SK-N-SH (cell line): ENCODE measurements around the gene KCTD15. TPM values are rescaled to one million over a fixed set of nuclear protein-coding genes. Genes with fewer than 3 reads are reported as not detected.
A peak's percentile ranks its signal among the peaks of the same experiment; 100 is the strongest.

Experiments used
- CTCF ChIA-PET: fragments of 300-600, 350-600 bp; formaldehyde crosslinking; extraction: SDS; loops from one replicate; lab custom pipeline; 2021; lab: Yijun Ruan, JAX
- POLR2A ChIA-PET: fragments of 350-600 bp; sonication (Branson Sonifier 250); formaldehyde crosslinking; extraction: SDS; loops from one replicate; lab custom pipeline; 2020; ENCODE audit warnings: antibody characterized with exemption, inconsistent platforms; lab: Yijun Ruan, JAX
- DNase-seq: peaks from one replicate; pipeline ENCODE4 v3.0.0; 2012
- H2AFZ ChIP-seq: fragments of 200-600 bp; sonication (generic); 2 replicates; pipeline ENCODE4 v1.8.1; 2016; ENCODE audit warnings: antibody characterized with exemption, mild to moderate bottlenecking, low read depth
- H3F3A ChIP-seq: fragments of 200-600 bp; sonication (generic); replicated peaks from 2 replicates; pipeline ENCODE3; 2016; ENCODE audit warnings: antibody characterized with exemption, mild to moderate bottlenecking; ENCODE audit not compliant: insufficient read depth
- H3K27ac ChIP-seq, 2 experiments: fragments of 200-500 bp in 1 of 2; fragments of 200-600 bp in 1 of 2; sonication (Bioruptor generic) in 1 of 2; sonication (generic), shearing (Covaris generic) in 1 of 2; 2 replicates each; pipeline versions ENCODE4 v1.5.1 to v1.6.1; 2014 to 2016; ENCODE audit warnings: low read depth in 2 of 2, inconsistent platforms in 1 of 2, low read length in 1 of 2, mild to moderate bottlenecking in 1 of 2, mixed read lengths in 1 of 2
- H3K27me3 ChIP-seq: fragments of 200-600 bp; sonication (generic), shearing (Covaris generic); 2 replicates; pipeline ENCODE4 v1.6.1; 2016; ENCODE audit warnings: mixed run types; ENCODE audit not compliant: insufficient read depth
- H3K36me3 ChIP-seq, 2 experiments: fragments of 200-500 bp in 1 of 2; fragments of 200-600 bp in 1 of 2; sonication (Bioruptor generic) in 1 of 2; sonication (generic) in 1 of 2; replicated peaks in 1 of 2; 2 replicates each; pipeline versions ENCODE3 to v1.5.1; 2014 to 2016; ENCODE audit warnings: low read length in 1 of 2, mild to moderate bottlenecking in 1 of 2; ENCODE audit not compliant: insufficient read depth in 2 of 2, control insufficient read depth in 1 of 2
- H3K4me1 ChIP-seq, 2 experiments: fragments of 200-500 bp in 1 of 2; fragments of 200-600 bp in 1 of 2; sonication (Bioruptor generic) in 1 of 2; sonication (generic), shearing (Covaris generic) in 1 of 2; 2 replicates each; pipeline versions ENCODE4 v1.5.1 to v1.6.1; 2014 to 2016; ENCODE audit warnings: low read depth in 1 of 2, low read length in 1 of 2, mixed run types in 1 of 2; ENCODE audit not compliant: insufficient read depth in 2 of 2, control insufficient read depth in 1 of 2
- H3K4me2 ChIP-seq: fragments of 200-600 bp; sonication (generic), shearing (Covaris generic); 2 replicates; pipeline ENCODE4 v1.6.1; 2017; ENCODE audit warnings: mixed run types
- H3K4me3 ChIP-seq, 2 experiments: fragments of 200-500 bp in 1 of 2; fragments of 200-600 bp in 1 of 2; sonication (Bioruptor generic) in 1 of 2; sonication (generic), shearing (Covaris generic) in 1 of 2; 2 replicates each; pipeline versions ENCODE4 v1.5.1 to v1.8.1; 2014 to 2016; ENCODE audit warnings: low read depth in 2 of 2, inconsistent platforms in 1 of 2, low read length in 1 of 2, mild to moderate bottlenecking in 1 of 2, mixed read lengths in 1 of 2, moderate library complexity in 1 of 2
- H3K79me2 ChIP-seq: fragments of 200-600 bp; sonication (generic); 2 replicates; pipeline ENCODE4 v1.8.1; 2017; ENCODE audit warnings: mild to moderate bottlenecking; ENCODE audit not compliant: insufficient read depth
- H3K9ac ChIP-seq: fragments of 200-600 bp; sonication (generic); 2 replicates; pipeline ENCODE4 v1.6.1; 2017; ENCODE audit warnings: mixed run types
- H3K9me2 ChIP-seq: fragments of 200-600 bp; sonication (generic); 2 replicates; pipeline ENCODE4 v1.6.1; 2017; ENCODE audit warnings: mixed run types
- H3K9me3 ChIP-seq: fragments of 200-600 bp; sonication (generic); 2 replicates; pipeline ENCODE4 v1.6.1; 2017; ENCODE audit warnings: mixed run types, mild to moderate bottlenecking, moderate library complexity
- H4K20me1 ChIP-seq: fragments of 200-600 bp; sonication (generic); 2 replicates; pipeline ENCODE4 v1.6.1; 2017; ENCODE audit warnings: mild to moderate bottlenecking, mixed run types; ENCODE audit not compliant: insufficient read depth
- CHD2 ChIP-seq: fragments of 150-350 bp; IDR thresholded peaks from 2 replicates; pipeline ENCODE4 v1.6.1; 2018; ENCODE audit warnings: low read length; ENCODE audit not compliant: partially characterized antibody
- ELF1 ChIP-seq: IDR thresholded peaks from 2 replicates; pipeline ENCODE4 v1.4.0; 2012
- EP300 ChIP-seq, 2 experiments: IDR thresholded peaks; 2 replicates each; pipeline versions ENCODE4 v1.4.0 to v1.6.1; 2012; ENCODE audit warnings: borderline replicate concordance in 1 of 2, low read depth in 1 of 2, low read length in 1 of 2
- FOSL2 ChIP-seq: IDR thresholded peaks from 2 replicates; pipeline ENCODE4 v1.4.0; 2012; ENCODE audit warnings: low read depth, mild to moderate bottlenecking, moderate library complexity, borderline replicate concordance
- FOXM1 ChIP-seq: IDR thresholded peaks from 2 replicates; pipeline ENCODE4 v1.4.0; 2012; ENCODE audit warnings: low read depth, mild to moderate bottlenecking
- GABPA ChIP-seq: IDR thresholded peaks from 2 replicates; pipeline ENCODE4 v1.4.0; 2012; ENCODE audit warnings: low read depth, mild to moderate bottlenecking
- MAX ChIP-seq: IDR thresholded peaks from 2 replicates; pipeline ENCODE4 v1.4.0; 2012; ENCODE audit warnings: low read depth
- NFIC ChIP-seq: IDR thresholded peaks from 2 replicates; pipeline ENCODE4 v1.4.0; 2012; ENCODE audit warnings: borderline replicate concordance
- POLR2AphosphoS5 ChIP-seq: IDR thresholded peaks from 2 replicates; pipeline ENCODE4 v1.6.1; 2012; ENCODE audit warnings: low read depth, low read length
- RAD21 ChIP-seq: IDR thresholded peaks from 2 replicates; pipeline ENCODE4 v1.6.1; 2012; ENCODE audit warnings: mild to moderate bottlenecking, low read length
- RCOR1 ChIP-seq: fragments of 150-350 bp; IDR thresholded peaks from 2 replicates; pipeline ENCODE4 v1.6.1; 2017; ENCODE audit warnings: antibody characterized with exemption, low read length
- RFX5 ChIP-seq: IDR thresholded peaks from 2 replicates; pipeline ENCODE4 v1.6.1; 2012; ENCODE audit warnings: mild to moderate bottlenecking, improper control_type of control experiment, low read length
- SIN3A ChIP-seq: IDR thresholded peaks from 2 replicates; pipeline ENCODE4 v1.6.1; 2012; ENCODE audit warnings: low read depth, mild to moderate bottlenecking, low read length, moderate library complexity, borderline replicate concordance
- SMC3 ChIP-seq: IDR thresholded peaks from 2 replicates; pipeline ENCODE4 v1.6.1; 2012; ENCODE audit warnings: low read depth, low read length, improper control_type of control experiment
- USF2 ChIP-seq: fragments of 150-350 bp; IDR thresholded peaks from 2 replicates; pipeline ENCODE4 v1.6.1; 2017; ENCODE audit warnings: antibody characterized with exemption, low read length, low read depth, borderline replicate concordance
- WGBS: methylation state at CpG from one replicate; pipeline ENCODE4 v1.1.6; 2017; ENCODE audit warnings: low lambda C conversion rate; 5-methylcytosine and 5-hydroxymethylcytosine counted together
- polyA plus RNA-seq, 3 experiments: library from polyadenylated mRNA; depleted of rRNA; stranded (reverse); fragments of >200 nt; gene quantifications; 2 replicates each; pipeline ENCODE4 v1.2.3, GENCODE V29; 2012
- TF ChIP-seq, protein P1 (sequence below): IDR thresholded peaks from 2 replicates; pipeline ENCODE4; 2012
- TF ChIP-seq, protein P2 (sequence below): fragments of 200-600 bp; sonication (generic); IDR thresholded peaks from 2 replicates; pipeline ENCODE4 v1.6.1; 2017; ENCODE audit warnings: antibody characterized with exemption, mild to moderate bottlenecking, moderate library complexity

Gene KCTD15
- polyA plus RNA-seq, 1 of the 3 experiments (the other 2 are of a cell fraction) = 15.5 TPM

DNA sequence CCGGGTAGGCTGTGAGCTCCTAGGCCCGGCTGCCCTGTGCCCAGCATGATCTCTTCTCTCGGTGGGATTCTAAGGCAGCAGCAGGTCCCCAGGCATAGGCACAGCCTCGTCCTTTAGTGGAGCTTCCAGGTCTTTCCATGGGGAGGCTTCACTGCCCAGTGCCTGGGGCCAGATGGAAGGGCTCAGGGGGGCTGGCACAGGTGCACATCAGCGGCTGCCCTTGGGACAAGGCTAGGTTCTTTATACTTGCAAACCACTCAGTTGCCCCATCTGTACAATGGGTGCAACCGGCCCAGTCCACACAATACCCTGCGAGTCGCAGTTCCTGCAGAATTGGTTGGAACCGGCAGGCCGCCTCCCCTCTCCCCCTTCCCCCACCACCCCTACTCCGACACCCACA is 14.2 kb downstream of the KCTD15 start:
- Histone ChIP-seq H4K20me1 (no peaks in the 10 kb centered on the region), H3K36me3 (no peaks in the 10 kb centered on the region), H3K9me3 (no peaks in the 10 kb centered on the region), H3K79me2 (no peaks in the 10 kb centered on the region), H3F3A (peaks cover 5% of the 10 kb centered on the region), H3K9ac (no peak overlapping the region), H3K4me3 (no peak overlapping the region), H2AFZ (no peak overlapping the region), H3K27me3 (no peaks in the 10 kb centered on the region), H3K4me2 (no peak overlapping the region), H3K4me1 (peaks cover 0 to 42% of the 10 kb centered on the region in 2 experiments; a peak in 2 of 4 replicates), H3K27ac (no peak overlapping the region), H3K9me2 (no peaks in the 10 kb centered on the region)
- ChIA-PET CTCF (interaction anchor here (0.7 to 2.1 kb wide), 6 partner anchors 10 to 285 kb away, joined by 3 to 7 read pairs (median 4); no protein-coding TSS in a partner anchor), POLR2A (no interaction called here)
- TF ChIP-seq USF2 (no peak), MAX (no peak), SIN3A (no peak), GABPA (no peak), FOXM1 (no peak), CHD2 (no peak), FOSL2 (no peak), RAD21 (no peak), POLR2AphosphoS5 (no peak), RFX5 (no peak), ELF1 (no peak), NFIC (no peak)
- TF ChIP-seq, protein P1, sequence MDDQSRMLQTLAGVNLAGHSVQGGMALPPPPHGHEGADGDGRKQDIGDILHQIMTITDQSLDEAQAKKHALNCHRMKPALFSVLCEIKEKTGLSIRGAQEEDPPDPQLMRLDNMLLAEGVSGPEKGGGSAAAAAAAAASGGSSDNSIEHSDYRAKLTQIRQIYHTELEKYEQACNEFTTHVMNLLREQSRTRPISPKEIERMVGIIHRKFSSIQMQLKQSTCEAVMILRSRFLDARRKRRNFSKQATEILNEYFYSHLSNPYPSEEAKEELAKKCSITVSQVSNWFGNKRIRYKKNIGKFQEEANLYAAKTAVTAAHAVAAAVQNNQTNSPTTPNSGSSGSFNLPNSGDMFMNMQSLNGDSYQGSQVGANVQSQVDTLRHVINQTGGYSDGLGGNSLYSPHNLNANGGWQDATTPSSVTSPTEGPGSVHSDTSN = no peak
- TF ChIP-seq, protein P2, sequence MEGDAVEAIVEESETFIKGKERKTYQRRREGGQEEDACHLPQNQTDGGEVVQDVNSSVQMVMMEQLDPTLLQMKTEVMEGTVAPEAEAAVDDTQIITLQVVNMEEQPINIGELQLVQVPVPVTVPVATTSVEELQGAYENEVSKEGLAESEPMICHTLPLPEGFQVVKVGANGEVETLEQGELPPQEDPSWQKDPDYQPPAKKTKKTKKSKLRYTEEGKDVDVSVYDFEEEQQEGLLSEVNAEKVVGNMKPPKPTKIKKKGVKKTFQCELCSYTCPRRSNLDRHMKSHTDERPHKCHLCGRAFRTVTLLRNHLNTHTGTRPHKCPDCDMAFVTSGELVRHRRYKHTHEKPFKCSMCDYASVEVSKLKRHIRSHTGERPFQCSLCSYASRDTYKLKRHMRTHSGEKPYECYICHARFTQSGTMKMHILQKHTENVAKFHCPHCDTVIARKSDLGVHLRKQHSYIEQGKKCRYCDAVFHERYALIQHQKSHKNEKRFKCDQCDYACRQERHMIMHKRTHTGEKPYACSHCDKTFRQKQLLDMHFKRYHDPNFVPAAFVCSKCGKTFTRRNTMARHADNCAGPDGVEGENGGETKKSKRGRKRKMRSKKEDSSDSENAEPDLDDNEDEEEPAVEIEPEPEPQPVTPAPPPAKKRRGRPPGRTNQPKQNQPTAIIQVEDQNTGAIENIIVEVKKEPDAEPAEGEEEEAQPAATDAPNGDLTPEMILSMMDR = no peak
- DNase-seq = no peak
- 89% methylated on average over 9 of the region's 11 CpGs for WGBS

GRCh38 chr19:33811246-33811645 is 14.6 kb downstream of the KCTD15 start:
- H3K27ac ChIP-seq = no peak overlapping the region
- H2AFZ ChIP-seq = no peak overlapping the region
- H3K4me2 ChIP-seq = no peak overlapping the region
- peak; percentile 37 for DNase-seq
- H3K9me2 ChIP-seq = no peaks in the 10 kb centered on the region
- no peaks in the 10 kb centered on the region for H3K79me2 ChIP-seq
- no peaks in the 10 kb centered on the region for H3K36me3 ChIP-seq
- H4K20me1 ChIP-seq = no peaks in the 10 kb centered on the region
- POLR2A ChIA-PET = no interaction called here
- WGBS = 97% methylated on average over 41 of the region's 41 CpGs
- H3K27me3 ChIP-seq = no peaks in the 10 kb centered on the region
- no peak for TF ChIP-seq SMC3
- no peak for TF ChIP-seq EP300 (IDR thresholded peaks at IDR 0.05; ENCODE audit: borderline replicate concordance in 1 of 2, low read depth in 1 of 2, low read length in 1 of 2)
- no peak for TF ChIP-seq RFX5
- TF ChIP-seq RCOR1 = no peak
- no peak overlapping the region for H3K4me3 ChIP-seq
- CTCF ChIA-PET = interaction anchor here (0.7 to 4.4 kb wide), 8 partner anchors 11 to 285 kb away, joined by 3 to 40 read pairs (median 6); partner anchors contain the start of gene KCTD15
- peaks cover 5% of the 10 kb centered on the region for H3F3A ChIP-seq
- peaks cover 0 to 42% of the 10 kb centered on the region in 2 experiments; a peak in 2 of 4 replicates for H3K4me1 ChIP-seq
- no peak overlapping the region for H3K9ac ChIP-seq
- H3K9me3 ChIP-seq = no peaks in the 10 kb centered on the region
